NCI-H526 treated with DMSO at 0.1 percent for 48 hours (cell line): ENCODE data around the gene JARID2.
"Not testable (repeated sequence)": the region's sequence is repeated elsewhere in the genome, so short reads cannot be mapped to it uniquely, and the experiment has no call there.

Experiments used
- DNase-seq: peaks from one replicate; lab custom pipeline; 2025; lab: John Stamatoyannopoulos, UW

JARID2 gene

DNA sequence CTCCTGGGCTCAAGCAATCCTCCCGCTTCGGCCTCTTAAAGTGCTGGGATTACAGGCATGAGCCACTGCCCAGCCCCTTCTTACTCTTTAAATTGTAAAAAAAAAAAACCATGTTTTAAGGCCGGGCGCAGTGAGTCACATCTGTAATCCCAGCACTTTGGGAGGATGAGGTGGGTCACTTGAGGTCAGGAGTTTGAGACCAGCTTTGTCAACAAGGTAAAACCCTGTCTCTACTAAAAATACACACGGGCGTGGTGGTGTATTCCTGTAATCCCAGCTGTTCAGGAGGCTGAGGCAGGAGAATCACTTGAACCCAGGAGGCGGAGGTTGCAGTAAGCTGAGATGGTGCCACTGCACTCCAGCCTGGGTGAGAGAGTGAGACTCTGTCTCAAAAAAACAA is 43.6 kb downstream of the JARID2 start:
- DNase-seq = not testable (repeated sequence)

DNA sequence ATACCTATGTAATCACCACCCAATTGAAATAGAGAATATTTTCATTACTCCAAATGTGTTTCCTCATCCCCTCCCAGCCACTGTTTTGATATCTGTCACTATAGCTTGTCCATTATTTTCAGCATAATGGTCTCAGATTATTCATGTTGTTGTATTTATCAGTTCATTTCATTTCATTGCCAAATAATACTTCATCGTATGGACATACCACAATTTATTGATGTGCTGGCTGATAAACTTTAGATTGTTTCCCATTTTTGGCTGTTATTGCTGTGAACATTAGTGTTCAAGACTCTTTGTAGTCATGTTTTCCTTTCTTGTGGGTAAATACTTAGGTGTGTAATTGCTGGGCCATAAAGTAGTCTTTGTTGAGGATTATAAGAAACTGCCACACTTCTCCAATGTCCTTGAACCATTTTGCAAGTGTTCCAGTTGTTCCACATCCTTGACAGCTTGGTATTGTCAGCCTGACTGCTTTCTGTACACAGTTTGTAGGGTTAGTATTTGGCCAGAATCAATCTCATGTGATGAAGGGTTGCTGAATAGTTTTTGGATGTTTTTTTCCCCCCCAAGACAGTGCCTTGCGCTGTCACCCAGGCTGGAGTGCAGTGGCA is 44.3 kb downstream of the JARID2 start:
- no peak for DNase-seq

DNA sequence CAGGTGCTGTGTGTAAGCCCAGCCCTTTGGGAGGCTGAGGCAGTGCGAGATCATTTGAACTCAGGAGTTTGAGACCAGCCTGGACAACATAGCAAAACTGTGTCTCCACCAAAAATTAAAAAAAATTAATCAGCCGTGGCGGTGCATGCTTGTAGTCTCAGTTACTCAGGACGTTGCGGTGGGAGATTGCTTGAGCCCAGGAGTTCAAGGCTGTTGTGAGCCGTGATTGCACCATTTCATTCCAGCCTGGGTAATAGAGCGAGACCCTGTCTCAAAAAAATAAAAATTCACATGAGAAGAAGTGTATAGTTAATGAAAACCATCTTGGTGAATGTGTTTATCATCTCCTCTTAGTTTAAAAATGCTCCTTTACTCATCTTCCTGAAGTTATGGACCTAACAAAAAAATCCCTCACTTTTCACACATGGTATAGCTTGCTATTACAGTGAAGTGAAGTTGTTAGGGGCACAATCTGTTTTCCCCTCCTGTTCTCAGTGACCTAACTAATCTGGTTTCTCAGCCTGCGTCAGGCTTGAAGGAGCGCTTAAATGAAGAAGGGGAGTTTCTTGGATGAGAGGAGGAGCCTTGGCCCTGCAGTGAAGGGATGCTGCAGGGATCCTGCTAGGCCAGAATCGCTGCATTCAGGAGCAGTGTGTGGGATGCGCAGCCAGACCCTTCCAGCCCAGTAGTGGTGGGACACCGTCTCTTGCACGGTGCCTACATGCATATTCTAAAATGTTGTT is 45.3 kb downstream of the JARID2 start:
- no peak for DNase-seq

DNA sequence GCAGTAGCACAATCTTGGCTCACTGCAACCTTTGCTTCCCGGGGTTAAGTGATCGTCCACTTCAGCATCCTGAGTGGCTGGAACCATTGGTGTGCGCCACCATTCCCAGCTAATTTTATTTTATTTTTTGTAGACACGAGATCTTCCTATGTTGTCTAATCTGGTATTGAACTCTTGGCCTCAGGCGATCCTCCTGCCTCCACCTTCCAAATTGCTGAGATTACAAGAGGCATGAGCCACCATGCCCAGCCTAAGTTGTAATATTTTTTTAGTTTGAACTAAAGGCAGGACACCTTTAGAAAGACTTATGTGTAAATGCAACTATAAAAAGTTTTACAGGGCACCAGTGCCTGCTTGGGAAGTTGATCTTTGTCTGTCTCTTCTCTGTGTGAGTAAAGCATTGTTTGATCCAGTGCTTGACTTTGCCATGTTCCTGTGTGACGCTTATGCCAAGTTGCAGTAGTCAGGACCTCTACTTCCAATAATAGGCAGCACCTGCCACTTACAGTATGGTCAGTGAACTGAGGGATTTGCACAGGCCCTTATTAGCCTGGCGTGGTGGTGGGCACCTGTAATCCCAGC is 46.9 kb downstream of the JARID2 start:
- no peak for DNase-seq

DNA sequence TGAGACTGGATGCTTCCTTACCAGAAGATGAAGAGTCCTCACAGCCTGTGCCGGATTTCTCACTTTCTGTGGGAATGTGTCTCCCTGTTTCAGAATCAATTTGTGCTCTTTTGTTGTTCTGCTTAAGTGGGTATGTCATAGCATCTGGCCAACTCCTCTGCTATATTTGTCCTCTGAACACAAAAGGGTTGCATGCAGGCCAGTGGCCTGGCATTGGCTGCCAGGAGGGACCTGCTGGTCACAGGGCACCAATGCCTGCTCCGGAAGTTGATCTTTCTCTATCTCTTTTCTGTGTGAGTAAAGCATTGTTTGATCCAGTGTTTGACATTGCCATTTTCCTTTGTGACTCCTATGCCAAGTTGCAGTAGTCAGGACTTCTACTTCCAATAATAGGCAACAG is 47.8 kb downstream of the JARID2 start:
- no peak for DNase-seq

DNA sequence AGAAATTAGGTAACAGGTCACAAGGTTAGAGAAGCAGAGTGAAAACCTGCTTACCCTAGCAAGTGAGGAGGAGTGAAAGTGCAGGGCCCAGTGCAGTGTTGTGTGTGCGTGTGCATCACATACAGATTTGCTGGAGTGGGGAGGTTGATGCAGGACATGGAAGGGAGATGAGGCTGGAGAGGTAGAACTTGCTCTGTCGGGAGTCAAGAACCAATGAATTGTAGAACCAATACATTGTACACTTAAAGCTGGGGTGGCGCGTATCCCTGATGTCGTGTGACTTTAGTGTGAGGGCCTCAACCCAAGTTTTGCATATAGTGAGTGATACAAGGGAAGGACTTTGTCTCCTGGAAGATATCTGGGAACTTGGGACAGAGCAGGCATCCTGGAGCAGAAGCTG is 48.6 kb downstream of the JARID2 start:
- no peak for DNase-seq

DNA sequence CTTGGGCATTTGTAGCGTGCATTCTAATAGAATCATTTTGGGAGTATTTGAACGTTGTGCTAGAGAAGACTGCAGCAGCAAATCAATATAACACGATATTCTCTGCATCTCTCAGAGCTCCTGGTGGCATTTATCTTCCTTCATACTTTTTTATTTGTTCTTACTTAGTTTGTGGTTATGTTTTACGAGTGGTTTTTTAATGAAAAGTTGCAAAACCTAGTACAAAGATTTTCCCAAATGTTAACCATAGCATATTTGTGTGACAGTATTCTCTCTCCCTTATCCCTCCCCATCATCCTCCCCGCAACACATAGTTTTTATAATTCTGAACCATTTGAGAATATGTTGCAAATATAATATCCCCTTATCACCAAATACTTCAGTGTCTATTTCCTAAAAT is 50.4 kb downstream of the JARID2 start:
- DNase-seq = no peak

DNA sequence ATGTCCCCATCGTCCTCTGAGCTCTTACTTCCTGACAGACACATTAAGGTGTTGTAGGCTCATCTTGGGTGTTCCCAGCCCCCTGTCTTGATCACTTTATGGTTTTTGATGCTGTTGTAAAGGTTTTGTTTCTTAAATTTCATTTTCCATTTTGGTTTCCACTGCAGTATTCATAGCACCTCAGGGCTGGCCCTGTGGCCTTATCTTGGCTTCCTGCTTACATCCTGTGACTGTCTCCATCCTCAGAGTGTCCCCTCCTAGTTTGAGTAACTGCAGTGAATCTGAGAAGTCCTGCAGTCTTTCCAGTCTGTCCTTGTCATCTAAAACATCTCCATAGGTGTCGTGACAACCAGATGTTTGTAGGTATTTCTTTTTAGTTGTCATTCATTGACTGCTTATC is 50.9 kb downstream of the JARID2 start:
- no peak for DNase-seq

DNA sequence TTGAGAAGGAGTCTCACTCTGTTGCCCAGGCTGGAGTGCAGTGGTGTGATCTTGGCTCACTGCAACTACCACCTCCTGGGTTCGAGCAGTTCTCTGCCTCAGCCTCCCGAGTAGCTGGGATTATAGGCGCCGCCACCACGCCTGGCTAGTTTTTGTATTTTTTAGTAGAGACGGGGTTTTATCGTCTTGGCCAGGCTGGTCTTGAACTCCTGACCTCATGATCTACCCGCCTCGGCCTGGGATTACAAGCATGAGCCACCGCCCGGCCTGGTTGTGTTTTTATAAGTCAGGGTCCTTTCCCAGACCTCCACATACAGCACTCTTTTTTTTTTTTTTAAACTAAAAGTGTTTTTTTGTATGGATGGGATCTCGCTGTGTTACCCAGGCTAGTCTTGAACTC is 51.3 kb downstream of the JARID2 start:
- DNase-seq = not testable (repeated sequence)

DNA sequence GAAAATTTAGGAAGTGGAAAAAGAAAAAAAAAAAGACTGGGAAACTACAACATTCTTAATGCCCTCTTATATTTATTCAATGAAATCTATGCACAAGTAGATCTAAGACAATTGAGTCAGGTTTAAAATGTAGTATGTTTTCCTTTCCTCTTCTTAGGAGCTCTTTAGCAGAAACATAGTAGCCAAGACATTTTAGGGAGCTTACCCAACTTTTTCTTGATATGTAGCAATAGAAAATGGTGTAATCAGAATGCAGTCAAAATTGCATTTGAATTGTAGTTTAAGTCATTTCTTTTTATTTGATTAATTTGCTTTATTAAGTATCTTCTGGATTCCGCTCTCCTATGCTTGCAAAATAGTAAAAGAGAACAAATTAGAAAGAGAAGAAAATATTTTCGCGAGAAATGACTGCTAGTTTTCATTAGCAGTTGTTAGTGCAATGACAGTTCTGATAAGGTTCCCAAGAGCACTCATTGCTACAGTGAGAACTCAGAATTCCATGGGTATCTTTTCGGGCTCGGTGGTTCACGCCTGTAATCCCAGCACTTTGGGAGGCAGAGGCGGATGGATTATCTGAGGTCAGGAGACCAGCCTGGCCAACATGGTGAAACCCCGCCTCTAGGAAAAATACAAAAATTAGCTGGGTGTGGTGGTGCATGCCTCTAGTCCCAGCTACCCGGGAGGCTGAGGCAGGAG is 52.2 kb downstream of the JARID2 start:
- DNase-seq = no peak

DNA sequence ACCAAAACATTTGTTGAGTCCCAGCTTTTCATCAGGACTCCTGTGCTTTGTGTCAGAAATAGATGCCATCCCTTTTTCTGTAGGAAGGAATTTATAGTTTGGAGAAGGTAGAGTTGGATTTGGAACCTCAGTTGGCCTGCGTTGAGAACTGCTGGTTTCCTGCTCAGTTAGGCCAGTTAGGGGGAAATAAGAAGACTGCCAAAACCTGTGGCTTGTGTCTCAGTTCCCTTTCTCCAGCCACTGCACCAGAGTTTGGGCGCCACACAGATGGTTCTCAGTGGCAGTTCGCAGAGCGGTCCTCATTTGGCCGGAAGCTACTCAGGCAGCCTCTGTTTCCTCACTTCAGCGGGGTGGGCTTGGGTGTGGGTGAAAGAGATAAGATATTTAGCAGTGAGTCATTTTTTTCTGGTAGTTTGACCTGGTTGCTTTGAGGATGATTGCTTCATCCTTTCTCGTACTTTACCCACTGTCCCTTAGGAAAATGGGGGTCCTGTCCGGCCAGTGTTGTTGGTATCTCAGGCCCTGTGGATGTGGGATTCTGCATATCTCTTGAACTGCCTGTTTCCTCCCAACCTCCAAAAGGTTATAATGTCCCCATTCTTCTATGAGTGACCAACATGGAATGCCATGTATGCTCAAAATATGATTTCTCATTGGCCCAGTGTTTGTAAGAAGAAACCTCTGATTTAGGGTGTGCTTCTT is 53.7 kb downstream of the JARID2 start:
- DNase-seq = no peak

DNA sequence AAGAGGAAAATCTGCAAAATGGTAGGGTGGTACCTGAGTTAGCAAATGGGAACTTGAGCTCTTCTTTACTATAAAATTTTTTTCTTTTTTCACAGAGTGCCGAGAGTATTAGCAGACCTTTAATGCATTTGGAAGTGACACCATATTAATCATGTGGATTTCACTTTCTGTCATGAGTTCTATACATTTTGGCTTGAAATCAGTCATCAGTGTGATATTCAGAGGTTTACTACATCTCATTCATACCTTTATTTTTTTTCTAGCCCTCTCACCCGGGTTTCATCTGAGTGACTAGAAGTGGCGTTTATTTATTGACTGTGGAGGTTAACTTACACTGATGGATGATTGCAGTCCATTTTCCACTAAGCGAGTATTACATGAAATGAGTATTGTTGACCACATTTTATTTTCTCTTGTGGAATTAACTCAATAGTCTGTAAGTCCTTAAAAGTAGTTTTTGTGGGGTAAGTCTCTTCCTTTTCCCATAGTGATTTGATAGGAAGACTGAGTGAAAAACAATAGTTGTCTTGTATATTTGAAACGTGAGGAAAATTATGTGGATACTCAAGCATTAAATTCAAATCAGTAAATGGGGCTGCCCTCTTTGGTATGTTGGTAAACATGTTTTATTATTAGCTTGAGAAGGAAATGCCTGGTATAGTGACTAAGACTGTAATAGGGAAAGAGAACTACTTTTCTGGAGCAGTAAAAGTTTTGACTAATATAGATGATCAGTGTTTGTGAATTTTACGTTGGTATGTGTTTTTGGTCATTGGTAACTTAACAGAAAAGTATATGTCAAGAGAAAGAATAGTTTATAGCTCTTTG is 55.5 kb downstream of the JARID2 start:
- no peak for DNase-seq

DNA sequence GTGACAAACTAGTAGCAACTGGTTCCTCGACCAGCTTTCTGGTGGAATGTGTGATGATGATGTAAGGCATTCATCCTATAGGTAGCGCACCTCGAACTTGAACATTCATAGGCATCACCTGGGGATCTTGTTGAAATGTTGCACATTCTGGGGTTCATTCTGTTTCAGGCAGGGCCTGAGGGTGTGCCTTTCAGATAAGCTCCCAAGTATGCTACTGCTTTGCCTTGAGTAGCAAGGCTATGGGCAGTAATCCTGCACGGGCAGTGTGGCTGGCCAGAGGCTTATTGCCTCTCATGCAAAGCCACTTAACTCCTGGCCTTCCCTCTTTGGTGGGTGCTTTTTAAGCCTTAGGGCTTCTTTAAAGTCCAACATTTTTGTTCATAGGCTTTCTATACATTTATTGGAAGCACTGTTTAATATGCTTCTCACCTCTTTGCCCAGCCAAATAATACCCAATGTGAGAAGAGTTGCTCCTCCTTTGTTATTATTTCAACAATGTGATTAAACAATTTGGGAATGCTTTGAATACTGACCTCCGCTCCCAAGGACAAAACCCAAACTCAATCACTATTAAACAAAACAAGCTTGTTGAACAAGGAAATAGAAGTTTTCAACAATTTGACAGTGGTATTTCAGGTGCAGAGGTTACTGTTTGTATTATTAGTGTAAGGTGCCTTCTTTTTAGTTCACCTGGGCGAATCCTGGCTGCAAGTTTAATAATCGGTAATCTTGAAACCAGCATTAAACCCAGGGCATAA is 57.5 kb downstream of the JARID2 start:
- DNase-seq = no peak

DNA sequence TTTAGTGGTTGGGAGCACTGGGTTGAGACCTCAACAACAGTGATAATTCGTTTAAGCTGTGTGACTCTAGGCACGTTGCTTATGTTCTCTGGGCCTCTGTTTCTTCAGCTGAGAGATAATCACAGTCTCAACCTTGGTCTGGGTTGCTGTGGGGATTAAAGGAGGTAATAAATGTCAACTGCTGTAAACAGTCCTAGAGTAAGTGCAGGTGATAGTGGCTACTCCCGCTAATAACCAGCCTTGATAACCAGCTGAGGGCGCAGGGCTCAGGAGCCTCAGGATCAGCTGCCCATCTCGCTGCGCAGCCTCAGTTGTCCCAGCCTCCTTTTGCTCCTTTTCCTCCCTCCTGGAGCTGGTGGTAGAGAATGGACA is 58.0 kb downstream of the JARID2 start:
- DNase-seq = no peak

DNA sequence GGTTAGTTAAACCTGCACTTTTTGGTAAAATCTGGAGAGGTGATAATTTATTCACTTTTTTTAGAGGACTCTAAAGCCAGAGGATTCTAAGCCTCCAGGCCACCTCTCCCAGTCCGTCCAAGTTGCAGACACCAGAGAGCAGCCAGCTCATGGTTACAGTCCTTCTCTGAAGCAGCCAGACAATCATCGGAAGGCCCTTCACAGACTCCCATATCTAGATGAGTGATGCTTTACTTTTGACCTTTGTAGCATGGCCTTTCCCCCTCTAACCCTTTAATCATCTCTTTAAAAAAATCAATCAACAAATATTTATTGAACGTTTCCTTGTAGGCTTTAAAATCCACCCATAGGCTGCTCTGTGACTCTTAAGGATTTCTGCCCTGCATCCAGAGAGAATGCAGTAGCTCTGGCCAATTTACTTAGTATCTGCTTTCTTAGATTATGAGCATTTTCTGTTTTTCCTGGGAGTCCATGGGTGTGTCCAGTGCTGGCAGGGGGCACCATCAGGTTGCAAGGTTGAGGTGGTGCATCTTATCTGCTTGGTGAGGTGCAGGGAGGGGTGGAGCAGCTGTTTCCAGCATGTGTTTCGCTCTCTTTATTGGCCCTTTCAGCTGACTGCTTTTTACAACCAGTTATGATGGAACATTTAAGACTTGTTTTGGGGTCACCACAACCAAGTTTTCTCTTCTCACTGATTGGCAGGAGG is 58.6 kb downstream of the JARID2 start:
- DNase-seq = no peak

DNA sequence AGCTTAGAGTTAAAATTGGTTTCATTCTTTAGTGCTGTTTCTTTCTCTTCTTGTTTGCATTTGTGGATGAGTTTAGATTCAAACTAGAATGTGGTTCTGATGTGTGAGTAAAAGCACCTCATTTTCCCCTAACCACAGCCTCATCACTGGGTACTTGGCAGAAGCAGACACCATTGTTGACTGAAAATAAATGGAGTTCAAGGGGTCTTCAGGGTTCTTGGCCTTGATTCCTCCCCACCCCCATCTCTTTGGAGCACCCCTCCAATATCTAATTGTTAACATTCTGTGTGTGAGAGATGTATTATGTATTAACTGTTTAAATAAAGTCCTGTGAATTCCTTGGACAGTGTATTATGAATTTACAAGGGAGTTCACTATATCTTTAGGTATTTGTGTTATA is 59.6 kb downstream of the JARID2 start:
- DNase-seq = no peak

DNA sequence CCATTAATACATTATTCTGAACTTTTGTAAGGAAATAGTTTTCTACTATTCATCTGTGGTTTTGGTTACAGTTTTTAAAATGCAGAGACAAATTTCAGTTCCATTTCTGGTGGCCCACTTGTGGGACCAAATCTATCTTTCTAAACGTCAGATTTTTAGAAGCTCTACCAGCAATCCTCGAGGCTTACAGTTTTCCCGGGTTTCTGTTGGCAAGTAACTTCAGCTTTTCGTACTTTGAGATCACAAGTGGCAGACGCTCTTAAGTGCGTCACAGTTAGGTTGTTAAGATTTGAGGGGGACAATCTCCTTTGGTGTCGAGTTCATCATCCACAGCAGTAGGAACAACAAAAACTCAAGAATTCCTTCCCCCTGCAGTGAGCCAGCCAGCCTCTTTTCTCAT is 60.0 kb downstream of the JARID2 start:
- no peak for DNase-seq

DNA sequence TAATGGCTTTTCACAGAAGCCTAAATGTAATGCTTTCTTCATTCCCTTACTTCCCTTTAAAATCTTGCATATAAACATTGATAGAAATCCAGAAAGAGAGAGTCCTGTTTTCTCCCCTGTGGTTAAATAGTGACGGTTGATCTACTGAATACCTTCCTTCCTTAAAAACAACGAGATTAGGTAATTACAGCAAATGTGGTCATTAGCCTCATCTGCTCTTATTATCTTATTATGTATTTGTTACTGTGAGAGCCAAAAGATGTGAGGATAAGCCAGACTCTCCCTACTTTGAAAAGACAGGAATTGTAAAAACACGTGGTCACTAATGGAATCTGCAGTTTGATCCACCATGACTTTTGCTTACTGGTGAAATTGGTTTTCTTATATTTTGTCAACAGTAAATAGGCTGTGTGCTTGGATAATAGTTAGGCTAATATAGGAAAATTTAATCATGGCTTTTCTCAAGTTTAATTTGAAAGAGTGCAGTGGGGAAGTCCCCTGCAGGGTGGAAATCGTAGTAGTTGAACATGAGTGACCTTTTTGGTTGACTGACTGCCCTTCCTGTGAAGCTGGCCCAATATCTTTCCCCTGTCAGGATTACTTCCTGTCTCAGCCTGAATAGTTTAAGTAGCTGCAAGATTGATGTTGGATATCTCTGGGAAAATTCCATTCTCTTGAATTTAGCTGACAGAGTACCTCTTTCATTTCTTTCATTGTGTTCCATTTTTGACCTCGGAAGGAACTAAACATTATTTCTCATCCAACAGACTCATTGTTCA is 62.8 kb downstream of the JARID2 start:
- DNase-seq = no peak

DNA sequence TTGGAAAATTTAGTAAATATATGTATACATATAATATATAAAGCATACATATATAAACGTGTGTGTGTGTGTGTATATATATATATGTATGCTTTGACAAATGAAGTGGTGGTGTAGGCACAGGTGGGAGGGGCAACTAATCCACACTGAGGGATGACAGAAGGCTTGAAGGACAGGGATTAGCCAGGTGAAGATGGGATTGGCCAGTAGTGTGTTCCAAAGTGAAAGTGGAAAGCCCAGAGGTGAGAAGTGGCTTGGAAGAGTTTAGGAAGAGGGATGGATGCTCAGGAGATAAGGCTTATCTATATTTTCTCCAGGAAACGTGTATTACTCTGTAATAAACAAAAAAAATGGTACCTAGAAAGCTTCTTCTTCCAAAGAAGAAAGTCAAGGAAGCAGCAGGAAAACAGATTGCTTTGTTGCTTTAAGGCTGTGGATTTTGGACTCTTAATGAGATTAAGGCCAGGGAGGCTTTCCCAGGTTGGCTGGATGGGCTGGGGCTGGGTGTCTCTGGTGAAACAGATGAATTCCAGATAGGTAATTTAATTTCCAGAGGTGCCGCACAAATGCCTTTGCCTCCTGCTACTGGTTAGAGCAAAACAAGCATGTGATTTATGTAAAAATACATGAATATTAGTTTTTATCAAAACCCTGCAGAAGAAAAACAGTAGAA is 63.9 kb downstream of the JARID2 start:
- no peak for DNase-seq
